NCI-H82 (cell line): ENCODE measurements around the gene PPP2R3B.

Experiments
- DNase-seq: peaks from one replicate; lab custom pipeline; 2025; lab: John Stamatoyannopoulos, UW

PPP2R3B gene

DNA sequence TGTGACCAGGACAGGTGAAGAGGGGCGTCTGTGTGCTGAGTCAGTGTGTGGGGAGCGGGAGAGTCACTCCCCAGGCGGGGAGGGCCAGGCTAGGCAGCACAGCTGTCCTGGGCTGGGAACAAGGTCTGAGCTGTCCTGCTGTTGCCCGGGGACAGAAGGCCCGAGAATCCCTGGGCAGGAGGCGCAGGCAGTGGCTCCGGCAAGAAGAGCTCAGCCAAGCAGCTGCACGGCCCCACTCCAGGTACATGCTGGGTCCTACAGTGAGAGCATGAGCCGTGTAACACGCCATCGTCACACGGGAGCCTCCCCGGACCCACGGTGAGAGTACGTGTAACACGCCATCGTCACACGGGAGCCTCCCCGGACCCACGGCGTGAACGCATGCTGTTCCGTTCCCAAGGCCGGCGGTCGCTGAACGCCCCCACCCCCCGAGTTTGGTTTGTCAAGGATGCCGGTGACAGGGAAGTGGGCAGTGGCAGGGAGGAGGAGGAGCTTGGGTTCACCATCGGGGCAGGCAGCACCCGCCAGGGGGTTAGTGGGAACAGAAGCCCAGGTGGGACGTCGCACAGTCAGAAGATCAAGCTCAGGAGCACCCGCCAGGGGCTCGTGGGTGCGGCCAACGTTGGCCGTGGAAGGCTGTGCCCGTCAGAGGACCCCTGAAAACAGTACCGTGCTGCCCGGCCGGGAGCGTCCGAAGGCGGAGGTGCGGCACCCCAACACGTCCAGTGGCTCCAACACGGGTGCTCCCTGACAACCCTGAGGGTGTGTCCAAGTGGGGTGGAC, 15.6 kb downstream of the PPP2R3B start:
- no peak for DNase-seq

DNA sequence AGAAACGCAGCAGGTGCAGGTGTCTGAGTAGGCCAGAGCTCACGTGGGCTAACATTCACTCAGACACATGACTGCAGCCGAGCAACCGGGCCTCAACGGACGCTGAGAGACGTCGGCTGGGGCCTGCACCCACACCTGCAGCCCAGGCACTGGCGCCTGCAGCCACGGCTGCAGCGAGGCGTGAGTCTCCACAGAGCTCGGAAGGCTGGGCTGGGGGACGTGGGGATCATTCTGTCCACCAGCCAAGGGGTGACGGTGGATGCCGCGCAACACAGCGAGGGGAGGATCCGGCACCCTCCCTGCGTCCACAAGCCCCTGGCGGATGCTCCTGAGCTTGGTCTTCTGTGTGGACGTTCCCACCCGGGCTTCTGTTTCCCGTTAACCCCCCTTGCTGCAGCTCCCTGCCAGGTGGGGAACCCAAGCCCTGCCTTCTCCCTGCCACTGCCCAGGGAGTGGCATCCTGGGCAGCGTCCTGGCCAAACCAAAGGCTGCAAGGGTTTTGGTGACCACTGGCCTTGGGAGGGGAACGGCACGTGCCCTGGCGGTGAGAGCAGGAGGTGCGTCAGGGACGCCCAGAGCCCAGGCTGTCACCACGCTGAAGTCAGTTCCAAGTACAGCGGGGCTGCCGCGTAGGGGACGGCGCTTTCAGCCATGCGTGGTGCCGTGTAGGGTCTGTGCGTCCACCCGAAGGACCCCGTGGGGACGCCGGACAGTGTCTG, 16.3 kb downstream of the PPP2R3B start:
- no peak for DNase-seq

DNA sequence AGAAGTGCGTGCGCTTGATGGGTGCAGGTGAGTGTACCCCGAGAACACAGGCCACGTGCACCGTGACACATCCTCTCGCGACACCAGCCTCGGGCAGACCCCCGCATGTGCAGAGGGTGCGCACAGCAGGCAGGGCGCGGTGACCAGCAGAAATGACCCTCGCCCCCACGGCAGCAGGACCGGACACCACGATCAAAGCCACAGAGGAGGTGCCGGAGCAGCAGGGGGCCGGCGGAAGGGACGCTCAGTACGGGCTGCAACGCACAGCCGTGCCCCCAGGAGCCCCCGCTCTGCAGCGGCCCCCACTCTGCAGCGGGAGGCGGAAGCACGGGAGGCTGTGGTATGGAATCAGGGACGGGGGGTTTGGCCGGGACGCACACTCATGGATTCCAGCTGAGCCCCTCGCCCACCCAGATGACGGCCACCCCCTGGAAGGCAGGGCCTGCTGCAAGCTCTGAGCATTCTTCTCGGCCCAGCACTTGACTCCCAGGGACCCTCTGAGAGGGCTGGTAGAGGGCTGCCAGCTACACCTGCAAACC, 17.1 kb downstream of the PPP2R3B start:
- DNase-seq: no peak

DNA sequence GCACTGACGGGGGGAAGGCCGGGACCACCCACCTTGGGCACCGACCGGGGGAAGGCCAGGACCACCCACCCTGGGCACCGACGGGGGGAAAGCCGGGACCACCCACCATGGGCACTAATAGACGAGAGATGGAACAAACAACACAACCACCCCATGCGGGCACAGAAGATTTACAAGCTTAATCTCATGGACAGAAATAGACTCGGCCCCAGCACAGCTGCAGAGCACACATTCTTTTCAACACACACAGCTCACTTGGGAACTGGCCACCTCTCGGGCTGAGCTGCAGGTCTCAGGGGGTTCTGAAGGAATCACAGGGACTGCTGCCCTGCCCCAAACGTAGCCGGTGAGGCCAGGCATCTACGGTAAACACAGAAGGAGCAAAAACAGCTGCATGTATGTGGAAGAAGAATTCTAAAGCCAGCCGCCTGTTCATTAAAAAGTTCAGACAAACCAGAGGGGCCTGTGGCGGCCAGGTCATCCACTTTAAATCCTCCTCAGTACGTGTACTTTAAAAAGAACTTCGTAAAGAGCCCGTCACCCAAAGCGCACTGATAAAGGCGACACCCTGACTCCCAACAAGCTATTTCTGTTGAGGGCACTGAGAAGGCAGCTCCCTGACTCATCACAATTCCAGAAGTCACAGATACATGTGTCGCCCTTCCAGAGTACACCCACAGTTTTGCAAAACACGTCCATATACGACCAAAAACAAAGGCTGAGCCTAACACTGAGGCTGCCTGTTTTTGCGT, 17.7 kb downstream of the PPP2R3B start:
- DNase-seq: no peak

DNA sequence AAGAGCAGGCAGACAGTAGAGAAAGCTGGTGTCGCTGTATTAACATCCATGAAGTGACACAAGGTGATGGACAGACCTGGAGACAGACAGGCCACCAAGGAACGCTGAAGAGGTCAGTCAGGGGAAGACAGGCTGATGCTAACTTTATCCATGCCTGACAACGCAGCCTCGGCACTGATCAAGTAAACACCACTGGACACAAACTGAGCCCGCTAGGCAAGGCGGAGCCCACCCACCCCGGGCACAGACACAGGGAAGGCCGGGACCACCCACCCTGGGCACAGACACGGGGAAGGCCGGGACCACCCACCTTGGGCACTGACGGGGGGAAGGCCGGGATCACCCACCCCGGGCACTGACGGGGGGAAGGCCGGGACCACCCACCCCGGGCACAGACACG, 18.8 kb downstream of the PPP2R3B start:
- no peak for DNase-seq

DNA sequence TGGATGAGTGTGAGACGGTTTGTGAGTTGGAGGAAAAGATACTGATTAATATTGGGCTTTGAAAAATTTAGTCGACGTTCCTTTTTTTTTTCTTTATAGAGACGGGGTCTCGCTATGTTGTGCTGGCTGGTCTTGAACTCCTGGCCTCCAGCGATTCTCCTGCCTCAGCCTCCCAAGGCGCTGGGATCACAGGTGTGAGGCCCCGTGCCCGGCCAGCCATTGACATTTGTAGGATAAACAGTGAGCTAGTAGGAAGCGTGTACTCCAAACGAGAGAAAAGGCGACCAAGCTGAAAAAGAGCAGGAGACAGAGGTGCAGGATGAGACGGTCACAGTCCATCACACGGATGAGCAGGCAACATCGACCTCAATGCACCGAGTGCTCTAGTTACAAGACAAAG, 19.4 kb downstream of the PPP2R3B start:
- DNase-seq: no peak

DNA sequence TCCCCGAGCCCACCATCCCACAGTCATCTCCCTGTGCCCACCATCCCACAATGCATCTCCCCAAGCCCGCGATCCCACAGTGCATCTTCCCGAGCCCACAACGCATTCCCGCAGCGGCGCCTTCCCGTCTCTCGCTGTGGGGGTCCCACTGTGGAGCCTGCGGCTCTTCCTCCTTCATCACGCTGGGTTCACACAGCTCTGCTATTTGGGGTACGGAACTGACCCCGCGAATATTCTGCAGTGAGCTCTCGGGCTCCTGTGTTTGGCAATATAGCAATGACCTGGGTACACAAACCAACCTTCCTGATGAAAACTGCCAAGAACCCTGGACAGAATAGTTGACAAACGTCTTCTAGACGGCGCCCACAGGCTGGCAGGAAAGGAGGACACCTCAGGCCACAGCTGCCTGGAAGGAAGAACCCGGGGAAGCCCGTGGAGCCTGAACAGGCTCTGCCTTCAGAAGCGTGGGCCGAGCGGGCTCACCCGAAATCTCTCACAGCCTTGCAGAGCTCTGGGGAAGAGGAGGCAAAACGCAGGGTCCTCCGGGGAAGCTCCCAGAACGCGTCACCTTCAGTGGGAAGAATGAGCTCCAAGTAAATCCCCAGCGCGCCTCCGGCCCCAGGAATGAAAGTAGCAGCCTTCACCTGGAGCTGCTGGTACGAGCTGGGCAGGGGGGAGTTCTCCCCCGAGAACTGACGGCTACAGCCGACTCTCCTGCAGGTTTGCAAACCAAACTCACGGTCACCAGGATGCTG, 22.9 kb downstream of the PPP2R3B start:
- no peak for DNase-seq

DNA sequence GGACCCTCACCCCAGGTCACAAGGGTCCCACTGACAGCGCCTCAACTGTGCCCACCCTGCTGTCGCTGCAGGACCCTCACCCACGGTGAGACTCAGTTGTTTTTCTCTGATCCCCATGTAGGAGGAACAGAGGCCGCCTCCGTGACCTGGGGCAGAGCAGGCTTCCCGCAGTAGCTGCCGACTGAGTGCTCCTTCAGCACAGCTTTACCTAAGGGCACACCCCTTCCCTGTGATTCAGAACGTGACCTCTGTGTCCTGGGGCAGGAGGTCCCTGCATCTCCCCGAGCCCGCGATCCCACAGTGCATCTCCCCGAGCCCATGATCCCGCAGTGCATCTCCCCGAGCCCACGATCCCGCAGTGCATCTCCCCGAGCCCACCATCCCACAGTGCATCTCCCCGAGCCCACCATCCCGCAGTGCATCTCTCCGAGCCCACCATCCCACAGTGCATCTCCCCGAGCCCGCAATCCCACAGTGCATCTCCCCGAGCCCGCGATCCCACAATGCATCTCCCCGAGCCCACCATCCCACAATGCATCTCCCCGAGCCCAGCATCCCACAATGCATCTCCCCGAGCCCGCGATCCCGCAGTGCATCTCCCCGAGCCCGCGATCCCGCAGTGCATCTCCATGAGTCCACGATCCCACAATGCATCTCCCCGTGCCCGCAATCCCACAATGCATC, 23.6 kb downstream of the PPP2R3B start:
- DNase-seq: no peak

DNA sequence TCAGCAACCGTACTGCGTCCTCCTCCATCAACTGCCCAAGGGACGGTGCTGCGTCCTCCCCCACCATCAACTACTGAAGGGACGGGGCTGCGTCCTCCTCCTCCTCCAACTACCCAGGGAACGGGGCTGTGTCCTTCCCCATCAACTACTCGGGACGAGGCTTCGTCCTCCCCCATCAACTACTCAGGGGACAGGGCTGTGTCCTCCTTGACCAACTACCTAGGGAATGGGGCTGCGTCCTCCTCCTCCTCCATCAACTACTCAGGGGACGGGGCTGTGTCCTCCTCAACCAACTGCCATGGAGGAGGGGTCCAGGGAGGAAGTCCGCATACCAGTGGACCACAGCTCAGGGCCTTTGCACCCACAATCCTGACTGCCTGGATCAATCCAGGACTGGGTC, 24.4 kb downstream of the PPP2R3B start:
- no peak for DNase-seq

DNA sequence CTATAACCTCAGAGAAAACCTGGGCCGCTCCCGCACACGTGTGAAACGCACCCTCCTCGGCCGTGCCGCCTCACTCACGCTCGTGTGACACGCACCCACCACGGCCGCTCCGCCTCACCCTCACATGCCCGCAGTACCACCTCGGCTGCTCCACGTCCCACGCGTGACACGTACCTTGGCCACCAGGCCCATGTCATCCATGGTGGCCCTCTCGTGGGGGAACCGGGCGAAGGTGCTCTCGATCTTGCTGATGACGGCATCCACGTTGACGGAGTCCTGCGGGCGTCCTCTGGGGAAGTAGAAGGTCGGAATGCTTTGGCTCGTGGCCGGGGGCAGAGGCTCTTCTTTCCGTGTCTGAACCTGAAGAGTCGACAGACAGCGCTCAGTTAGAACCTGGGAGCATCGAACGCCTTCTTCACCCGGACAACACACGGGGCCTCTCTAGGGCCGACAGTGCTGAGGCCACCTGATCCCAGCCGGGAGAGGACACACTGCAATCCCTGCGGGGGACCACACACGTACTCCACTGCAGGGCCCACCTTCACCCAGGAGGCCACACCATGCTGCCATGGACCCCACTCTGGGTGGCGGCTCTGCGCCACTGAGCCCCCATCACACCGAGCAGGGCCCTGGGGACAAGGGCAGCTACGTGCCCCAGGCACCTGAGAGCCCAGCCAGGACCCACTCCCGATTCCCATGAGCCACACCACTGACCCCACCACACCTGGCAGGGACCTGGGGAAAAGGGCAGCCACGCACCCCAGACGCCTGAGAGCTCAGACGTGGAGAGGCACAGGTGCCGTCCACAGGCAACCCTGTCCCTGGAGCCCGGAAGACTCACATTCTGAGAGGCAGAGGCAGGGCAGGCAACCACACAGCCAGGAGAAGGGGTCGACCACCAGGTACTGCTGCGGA, 25.2 kb downstream of the PPP2R3B start:
- DNase-seq: no peak

DNA sequence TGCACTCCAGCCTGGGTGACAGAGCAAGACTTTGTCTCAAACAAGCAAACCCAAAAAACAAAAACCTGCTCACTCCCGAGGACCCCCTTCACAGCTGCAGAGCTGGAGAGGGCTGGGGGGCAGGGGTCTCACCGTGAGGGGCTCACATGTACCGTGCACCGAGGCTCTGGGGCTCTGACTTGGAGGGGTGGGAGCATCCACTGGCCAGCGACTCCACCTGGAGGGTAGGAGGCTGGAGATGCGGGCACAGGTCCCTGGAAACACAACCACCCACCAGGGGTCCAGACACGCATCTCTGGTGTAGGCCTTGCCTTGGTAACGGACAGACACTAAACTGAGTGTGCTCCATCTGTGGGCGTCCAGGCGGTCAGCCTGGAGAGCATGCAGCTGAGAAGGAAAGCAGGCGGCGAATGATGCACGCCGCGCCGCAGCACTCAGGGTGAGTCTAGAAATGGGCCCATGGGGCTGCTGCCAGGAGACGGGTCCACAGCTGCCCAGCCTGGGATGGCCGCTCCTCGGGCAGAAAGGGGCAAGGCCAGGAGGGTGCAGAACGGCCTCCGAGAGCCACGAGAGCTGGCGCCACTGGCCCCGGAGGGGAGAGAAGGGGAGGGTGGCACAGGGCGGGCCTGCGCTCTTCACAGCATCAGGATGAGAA, 26.1 kb downstream of the PPP2R3B start:
- DNase-seq: no peak

DNA sequence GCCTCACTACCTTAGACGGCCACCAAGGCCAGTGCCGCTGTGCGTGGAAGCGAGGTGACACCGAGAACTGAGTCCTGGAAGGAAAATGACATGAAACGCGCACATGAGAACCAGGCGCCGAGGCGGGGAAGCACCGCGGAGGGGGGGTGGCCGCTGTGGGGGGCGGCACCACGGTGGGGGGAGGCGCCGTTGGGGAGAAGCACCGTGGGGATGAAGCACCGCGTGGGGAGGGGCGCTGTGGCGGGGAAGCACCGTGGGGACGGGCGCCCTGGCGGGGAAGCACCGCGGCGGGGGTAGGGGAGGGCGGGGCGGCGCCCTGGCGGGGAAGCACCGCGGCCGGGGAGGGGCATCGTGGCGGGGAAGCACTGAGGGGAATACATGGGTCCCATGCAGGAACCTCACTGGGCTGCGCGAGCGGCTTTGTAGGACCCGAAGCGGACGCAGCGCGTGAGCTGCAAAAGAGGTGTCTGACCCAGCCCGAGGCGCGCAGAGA, 28.0 kb downstream of the PPP2R3B start:
- no peak for DNase-seq

DNA sequence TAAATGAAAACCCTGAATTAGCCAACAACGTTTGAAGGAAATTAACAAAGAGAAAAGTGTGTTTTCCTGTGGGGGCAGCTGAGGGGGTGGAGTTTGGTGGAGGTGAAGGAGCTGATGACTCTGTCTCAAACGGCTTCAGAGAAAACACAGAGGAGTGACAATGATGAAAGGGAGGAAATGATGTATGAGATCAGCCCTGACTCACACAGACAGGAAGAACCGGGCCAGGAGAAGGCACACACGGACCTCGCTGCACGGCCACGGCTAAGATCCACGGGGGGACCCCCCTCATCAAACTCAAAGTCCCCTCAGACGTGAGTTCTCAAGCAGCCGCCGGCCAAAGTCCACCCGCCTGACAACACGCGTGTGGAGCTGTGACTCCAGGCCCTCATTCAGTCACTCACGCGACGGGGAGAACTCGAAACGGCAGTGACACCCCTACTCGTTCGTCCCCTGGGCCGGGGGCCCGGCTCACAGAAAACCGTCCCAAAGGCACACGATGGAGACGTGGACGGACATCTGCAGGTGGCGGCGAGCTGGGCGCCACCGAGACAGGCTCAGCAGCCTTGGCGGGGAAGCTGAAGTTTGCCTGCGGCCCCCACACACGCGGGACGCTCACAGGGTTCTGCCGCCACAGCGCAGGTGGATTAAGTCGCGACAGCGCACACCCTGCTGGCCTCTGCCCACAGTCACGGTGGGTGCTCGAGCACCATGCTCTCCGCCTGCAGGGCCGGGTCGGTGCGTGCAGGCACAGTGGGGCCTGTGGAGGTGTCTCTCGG, 28.8 kb downstream of the PPP2R3B start:
- DNase-seq: no peak

DNA sequence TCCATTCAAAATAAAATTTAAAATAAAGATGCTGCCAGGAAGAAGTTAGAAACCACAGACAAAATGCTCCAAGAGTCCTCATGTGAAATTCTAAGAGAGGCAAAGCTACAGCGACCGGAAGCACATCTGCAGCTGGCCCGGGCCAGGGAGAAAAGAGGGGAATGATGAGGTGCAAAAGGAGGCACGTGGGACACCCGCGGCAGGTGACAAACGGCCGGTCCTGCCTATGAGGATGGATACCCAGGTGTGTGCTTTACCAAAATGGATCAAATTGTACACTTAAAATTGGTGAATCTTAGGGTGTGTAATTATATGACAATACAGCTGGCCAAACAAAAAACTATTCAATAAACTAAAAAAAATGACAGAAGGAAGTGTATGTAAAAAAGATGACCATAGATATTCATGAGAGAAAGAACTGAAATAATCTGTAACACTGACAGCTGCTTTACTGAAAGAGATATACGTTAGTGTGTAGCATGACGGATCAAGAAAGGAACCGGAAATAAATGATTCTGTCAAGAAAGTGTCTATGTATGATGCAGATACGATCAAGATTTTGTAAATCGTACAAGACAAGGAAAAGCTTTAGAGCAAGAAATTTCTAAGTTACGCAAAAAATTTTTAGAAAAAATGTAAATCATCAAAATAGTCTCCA, 29.5 kb downstream of the PPP2R3B start:
- no peak for DNase-seq

DNA sequence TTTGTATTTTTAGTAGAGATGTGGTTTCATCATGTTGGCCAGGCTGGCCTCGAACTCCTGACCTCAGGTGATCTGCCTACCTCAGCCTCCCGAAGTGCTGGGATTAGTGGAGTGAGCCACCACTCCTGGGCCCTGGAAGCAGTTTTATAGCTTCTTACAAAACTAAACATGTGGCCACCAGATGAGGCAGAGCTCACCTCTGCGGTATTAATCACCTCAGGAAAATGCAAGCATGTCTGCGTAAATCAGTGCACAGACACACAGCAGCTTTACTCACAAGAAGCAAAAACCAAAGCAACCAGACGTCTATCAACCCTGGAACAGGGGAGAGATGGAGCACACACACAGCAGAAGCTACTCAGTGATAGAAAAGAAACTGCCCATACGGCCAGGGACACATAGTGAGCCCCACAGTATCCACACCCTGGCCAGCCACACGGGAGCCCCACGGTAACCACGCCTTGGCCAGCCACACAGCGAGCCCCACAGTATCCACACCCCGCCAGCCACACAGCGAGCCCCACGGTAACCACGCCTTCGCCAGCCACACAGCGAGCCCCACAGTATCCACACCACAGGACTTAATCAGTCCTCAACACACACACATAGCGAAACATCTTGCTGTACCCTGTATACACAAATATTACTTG, 30.2 kb downstream of the PPP2R3B start:
- no peak for DNase-seq

DNA sequence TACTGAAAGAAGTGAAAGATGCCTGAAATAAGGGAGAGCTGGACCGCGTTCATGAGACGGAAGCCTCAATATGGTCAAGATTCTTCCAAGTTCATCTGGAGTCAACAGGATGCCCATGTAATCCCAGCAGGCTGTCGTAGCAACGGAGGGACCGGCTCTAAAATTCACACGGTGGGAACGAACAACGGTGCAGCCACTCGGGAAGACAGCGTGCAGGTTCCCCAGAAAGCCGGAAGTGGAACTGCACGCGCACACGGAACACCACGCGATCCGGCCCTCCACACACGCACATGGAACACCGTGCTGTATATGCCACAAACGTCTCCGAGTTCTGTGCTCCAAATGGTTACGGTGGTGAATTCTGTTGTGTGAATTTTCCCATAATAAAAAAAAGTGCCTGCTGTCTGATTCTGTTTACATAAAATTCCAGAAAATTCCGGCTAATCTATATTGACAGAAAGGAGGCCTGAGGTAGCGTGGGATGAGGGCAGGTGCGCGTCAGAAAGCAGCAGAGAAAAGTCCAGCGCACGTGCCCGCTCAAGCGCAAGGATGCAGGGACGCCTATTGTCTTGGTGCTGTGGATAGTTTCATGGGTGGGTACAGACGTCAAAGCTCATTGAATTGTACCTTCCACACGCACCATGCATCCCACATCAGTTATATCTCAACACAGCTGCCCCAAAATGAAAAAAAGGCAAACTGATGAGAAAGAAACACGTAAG, 31.2 kb downstream of the PPP2R3B start:
- DNase-seq: no peak
